HG03135 (cell line): Measurements from ENCODE around the gene GCLC.

Experiments used
- ATAC-seq: cut with Tn5 transposase; IDR thresholded peaks from one replicate; pipeline ENCODE4 v1.9.1; 2021; ENCODE audit warnings: mild to moderate bottlenecking, moderate library complexity; ENCODE audit not compliant: unreplicated experiment

Gene GCLC

DNA sequence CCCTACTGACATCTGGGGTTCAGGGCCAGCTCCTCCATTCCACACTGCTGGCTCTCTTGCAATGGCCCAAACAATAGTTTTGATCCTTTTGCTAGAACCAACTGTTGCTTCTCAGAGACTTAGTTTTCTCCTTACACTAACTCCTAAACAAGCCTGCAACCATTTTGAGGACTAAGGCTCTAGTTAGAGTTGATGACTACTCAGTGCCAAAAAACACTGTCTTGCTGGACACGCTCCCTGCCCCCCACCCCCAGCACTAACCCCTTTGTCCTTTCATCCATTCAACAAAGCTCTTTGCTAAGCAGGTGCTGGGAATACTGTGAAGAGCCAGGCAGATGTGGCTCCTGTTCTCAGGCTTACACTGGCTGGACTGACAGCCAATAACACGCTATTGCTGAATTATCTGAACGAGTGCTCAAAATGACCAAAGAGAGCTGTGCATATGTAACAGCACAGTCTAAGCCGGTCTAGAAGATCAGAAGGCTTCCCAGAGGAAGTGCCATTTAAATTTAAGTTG lies 17.6 kb downstream of the GCLC start:
- ATAC-seq = no peak

DNA sequence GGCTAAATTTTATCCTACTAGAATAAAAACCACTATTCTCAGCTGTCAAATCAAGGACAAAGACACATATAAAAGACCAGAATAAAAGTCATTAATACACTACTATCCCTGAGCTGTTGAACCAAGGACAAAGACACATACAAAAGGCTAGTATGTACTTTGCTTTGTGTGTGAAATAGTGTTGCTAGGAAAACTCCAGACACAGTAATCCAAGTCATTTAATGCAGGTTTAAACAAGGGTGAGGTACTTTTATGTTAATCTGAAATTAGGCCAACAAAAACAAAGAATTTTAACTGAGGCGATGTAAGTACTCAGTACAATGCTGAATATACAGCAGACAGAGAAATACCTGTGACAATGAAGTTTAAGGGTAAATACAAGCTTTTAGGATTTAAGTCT lies 18.9 kb downstream of the GCLC start:
- no peak for ATAC-seq

DNA sequence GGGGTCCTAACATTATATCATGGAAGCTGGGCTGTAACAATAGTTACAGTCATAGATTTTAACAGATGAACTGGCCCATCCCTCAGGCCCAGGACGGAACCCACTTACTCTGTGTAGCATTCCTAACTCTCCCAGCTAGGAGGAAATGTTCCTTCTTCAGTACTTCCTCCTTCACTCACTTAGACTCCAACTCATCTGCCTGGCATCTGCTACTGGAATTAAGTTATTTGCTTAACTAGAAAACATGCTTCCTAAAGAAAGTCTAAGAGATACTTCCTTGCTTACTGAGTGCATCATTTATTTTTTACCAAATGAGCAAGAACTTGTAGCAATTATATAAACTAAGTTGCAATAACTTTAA lies 20.5 kb downstream of the GCLC start:
- no peak for ATAC-seq

DNA sequence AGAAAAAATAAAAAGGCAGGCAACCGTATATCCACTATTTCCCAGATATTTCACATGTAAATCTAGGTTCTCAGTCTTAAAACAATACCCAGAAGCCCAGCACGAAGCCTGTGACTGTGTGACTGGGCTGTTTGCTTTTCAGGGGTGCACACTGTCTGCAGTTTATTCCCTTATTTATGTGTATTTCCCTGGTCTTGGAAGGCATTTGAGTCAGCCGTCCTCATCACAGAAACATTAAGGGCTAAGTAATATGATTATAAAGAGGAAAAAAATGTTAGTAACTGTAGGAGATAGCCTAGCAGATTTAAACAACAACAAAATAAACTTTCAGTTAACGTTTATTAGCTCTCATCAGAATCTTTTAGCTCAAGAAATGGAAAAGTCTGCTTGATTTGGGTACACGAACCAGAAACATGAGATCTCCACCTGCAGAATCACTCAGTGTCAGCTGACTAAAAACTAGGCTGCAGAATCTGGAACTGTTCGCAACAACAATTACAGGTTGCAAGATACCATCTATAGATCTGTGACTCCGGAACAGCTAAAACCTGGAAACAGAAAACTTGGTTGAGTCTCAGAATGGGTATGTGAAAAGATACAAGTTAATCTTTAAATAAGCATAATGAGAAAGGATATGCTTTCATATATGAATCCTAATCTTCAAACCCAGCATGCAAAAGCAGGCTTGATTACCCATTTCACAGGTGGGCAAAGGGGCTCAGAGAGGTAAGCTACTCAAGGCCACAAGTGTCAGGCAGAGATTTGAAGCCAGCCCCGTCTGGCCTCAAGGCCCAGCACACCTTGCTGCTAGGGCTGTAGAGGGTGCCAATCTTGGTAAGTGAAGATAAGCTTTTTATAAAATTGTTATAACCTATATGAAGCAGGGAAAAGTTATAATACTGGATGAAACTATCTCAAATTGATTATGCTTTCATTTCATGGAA lies 21.1 kb downstream of the GCLC start:
- no peak for ATAC-seq

DNA sequence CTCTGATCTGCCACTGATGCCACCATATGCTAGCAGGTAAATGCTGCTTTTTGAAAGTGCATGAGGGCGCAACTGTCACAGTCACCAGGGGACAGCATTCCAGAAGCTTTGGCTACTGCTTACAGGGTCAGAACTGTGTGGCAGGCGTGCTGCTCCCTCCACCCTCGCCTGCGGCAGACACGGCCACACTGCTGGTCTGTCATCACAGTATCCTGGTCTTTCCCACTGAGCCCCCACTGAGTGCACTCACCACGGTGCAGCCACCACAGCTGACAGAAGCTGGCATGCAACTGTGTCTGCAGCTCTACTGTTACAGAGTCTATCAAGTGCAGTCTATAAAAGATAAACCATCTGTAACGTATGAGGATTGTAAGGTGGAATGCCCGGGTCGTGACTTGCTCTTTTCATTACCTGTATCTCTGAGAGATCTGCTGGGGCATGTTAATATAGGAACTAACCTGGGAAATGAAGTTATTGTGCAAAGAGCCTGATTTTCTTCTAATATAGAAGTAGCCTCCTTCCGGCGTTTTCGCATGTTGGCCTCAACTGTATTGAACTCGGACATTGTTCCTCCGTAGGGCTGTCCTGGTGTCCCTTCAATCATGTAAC lies 24.5 kb downstream of the GCLC start:
- no peak for ATAC-seq

- no peak for ATAC-seq
Observed at GRCh38 chr6:53518862-53519261, 26.0 kb downstream of the GCLC start.

GRCh38 chr6:53517021-53517420 lies 27.9 kb downstream of the GCLC start:
- ATAC-seq = no peak

DNA sequence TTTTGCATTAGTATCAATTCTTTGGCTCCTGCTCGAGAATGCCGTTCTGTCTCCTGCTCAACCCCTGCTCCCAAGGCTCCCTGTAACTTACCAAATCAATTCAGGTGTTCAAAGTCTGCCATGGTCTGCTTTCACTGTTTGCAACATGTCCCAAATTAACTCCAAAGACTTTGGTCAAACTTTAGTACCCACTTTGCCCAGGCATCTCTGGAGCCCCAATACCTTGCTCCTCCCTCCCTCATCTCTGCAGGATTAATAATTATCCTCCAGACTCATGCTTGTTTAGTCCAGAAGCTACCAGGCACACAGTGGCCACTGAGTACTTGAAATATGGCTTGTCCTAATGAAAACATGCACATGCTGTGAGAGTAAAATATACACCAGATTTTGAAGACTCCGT lies 30.2 kb downstream of the GCLC start:
- ATAC-seq = no peak

GRCh38 chr6:53513519-53513966 lies 31.4 kb downstream of the GCLC start:
- no peak for ATAC-seq

DNA sequence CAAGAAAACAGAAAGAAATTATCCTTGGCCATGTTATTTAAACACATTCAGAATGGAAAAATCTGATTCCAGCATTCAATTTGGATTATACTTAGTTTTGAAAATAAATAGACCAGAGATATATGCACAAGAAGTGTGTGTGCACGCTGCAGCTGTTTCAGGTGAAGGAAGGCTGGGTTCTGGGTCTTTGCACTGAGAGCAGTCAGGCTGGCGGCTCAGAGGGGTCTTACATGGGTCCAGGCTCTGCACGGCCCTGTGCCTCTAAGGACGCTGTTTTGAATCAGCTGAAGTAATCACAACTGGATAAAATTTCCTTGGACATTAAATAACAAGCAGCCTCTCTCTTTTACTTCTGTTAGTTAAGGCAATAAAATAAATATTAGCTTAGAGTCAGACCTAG lies 31.8 kb downstream of the GCLC start:
- no peak for ATAC-seq

GRCh38 chr6:53512626-53513025 lies 32.3 kb downstream of the GCLC start:
- no peak for ATAC-seq

DNA sequence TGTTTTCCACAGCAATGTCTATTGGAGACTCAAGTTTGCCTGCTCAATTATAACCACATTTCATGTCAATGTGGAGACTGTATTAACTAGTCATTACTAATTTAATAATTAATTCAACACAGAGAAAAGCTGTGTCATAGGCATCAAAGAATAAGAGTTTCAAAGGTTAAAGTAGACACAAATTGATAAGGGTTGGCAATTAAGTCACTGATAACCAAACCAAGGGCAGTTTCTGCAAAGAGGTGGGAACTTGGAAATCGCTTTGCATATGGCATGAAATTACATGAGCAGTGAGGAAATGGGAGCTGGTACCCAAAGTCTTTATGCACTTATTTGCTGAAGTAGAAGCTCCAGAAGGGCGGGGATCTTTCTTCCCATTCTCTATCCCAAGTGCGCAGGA lies 34.2 kb downstream of the GCLC start:
- ATAC-seq = no peak

GRCh38 chr6:53506872-53507271 lies 38.0 kb downstream of the GCLC start:
- ATAC-seq = no peak

GRCh38 chr6:53504512-53504911 lies 40.4 kb downstream of the GCLC start:
- ATAC-seq = no peak

DNA sequence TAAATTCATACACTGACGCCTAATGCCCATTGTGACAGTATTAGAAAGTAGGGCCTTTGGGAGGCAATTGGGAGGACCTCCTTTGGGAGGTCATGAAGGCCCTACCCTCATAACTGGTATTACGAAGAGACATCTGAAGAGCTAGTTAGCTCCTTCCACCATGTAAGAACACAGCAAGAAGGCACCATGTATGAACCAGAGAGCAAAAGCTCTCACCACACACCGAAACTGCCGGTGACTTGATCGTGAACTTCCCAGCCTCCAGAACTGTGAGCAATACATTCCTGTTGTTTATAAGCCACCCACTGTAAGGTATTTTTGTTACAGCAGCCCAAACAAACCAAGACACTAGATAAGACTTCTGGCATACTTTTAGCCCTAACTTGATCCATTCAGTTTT lies 41.8 kb downstream of the GCLC start:
- ATAC-seq = no peak

- ATAC-seq = no peak
Observed at GRCh38 chr6:53501432-53501831, 43.5 kb downstream of the GCLC start.

DNA sequence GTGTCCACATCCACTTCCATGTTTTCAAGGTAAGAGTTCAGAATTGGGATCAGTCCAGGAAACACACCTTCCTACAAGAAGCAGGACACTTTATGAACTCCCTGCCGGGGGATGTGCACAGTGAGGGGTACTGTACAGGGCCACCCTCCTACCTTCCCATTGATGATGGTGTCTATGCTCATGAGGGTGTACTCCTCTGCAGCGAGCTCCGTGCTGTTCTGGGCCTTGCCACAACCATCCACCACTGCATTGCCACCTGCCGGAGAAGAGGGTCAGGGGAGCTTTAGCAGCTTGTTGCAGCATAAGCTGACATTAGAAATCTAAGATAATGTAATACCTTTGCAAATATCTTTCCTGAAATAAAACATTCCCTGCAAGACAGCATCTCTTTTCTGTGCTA lies 44.8 kb downstream of the GCLC start:
- no peak for ATAC-seq

DNA sequence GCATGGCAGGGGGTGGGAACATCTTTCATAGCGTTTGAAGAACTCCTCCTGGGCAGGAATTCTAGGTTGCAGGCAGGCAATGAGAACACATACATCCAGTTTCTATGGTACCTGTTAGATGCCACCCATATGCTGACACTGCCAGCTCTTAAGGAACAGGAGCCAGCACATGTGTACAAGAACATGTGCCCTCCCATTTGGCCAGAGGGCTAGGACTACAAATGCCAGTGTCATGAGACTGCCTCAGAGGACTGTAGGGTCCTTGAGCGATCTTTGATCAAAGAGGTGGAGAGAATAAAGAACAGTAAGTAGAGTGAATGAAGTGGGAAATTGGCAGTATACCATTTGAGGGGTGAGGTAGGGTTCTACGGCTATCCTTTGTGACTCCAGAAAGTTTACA lies 45.8 kb downstream of the GCLC start:
- ATAC-seq = no peak

DNA sequence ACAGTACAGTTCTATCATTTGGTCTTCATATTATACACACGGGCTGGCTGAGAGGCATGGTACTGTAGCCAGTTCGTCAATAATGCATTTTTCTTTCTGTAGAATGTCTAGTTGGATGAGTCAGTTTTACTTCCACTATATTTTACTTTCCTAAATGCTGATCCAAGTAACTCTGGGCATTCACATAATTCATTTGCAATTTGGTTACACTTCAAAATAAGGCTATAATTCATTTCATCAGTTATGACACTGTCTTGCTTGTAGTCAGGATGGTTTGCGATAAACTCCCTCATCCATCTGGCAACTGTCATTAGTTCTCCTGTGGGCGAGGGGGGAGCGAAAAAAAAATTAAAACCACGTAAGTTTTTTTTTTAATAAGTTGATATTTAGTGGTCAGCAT lies 46.3 kb downstream of the GCLC start:
- no peak for ATAC-seq

DNA sequence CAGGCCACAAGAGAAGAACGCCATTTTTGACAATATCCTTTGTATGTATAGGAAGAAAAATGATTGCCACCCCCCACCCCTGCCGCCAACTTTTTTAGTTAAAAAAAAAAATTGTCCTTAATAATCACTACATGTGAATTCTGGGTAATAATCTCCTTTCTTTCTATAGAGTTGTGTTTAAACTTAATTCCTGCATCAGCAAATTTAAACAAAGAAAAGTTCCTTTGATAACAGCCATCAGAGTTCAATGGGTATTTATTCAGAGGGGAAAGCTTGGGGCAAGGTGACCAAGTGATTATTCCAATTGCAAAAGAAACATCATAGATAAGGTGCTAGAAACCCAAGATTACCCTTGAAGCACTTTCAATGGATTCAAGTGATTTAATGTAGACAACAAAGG lies 47.0 kb downstream of the GCLC start:
- ATAC-seq = no peak

DNA sequence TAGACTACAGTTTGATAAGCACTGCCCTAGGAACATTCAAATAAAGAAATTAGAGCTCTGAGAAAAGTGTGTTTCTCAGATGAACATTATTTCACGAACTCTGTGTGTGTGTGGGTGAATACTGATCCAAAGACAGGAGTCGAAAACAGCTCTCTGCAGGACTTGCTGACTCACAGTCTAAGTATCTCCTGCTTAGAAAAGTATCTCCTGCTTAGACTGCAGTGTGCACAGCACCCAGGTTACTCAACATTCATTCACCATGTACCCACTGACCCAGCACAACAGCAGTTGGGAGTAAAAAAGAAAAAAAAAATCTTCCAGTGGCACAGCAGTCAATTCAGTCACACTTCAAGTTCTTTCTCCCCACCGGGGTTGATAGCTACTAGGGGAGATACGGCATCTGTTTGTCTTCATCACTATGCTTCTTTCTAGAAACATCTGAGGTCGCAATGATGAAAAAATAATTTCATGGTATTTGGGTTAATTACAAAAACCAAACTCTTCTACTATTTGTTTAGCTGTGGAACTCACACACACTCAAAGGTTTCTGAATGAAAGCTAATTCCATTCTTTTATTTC lies 48.0 kb downstream of the GCLC start:
- no peak for ATAC-seq
